ENCODE results near the gene LIME1.

LIME1 gene

DNA sequence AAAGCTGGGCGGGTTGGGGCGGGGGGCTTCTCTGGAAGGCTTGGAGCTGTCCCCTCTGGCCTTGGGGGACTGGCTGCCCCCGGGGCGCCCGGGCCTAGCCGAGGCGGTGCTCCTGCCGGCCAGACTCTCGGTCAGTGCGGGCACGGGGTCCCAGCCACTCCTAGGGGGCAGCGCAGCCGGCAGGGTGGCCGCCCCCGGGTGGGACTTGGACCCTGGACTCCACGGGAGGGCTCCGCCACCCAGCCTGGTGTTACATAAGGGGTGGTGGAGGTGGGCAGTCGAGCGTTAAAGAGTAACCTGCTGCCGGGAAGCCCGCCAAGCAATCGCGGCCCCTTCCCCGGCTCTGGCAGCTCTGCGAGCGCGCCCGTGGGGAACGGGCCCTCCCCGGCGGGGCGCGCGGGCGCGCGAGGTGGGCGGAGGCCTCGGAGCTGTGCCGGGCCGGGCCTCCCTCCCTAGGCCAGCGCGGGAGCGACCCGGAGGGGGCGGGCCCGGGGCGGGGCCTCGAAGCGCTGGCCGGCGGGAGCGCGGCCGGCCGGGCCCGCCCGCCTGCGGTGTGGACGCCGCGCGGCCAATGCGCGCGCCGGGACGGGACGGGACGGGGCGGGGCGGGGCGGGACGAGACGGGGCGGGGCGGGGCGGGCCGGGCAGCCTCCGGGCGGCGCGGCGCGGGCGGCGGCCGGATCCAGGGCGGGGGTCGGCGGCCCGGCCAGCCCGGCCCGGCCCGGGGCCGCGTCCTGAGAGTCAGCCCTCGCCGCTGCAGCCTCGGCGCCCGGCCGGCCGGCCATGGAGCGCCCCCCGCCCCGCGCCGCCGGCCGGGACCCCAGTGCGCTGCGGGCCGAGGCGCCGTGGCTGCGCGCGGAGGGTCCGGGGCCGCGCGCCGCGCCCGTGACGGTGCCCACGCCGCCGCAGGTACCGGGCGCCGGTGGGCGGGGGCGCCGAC lies 2.9 kb downstream of the LIME1 start, which contains the start of gene SLC2A4RG:
SLC2A4RG (plus strand) TSS at position 647 of the 940 bp plus-strand sequence; CDS start at position 784, 137 bp downstream.
- peak; percentile 51 for DNase-seq

DNA sequence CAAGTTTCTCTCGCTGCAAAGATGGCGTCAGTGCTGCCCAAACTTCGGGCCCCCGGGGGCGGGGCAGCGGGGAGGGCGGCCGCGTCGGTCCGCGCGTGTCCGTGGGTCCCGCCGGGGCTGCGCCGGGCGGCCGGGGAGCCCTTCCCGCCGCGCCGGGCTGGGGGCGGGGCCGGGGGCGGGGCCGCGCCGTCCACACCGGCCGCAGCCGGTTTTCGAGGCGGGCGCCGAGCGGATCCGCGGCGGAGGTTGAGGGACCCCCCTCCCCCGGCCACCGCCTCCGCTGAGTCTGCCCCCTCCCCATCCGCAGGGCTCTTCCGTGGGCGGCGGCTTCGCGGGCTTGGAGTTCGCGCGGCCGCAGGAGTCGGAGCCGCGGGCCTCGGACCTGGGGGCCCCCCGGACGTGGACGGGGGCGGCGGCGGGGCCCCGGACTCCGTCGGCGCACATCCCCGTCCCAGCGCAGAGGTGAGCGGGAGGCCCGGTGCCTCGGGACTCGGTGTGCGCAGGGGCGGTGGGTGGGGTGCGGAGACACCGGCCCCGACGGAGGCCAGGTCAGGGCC lies 3.7 kb downstream of the LIME1 start:
- DNase-seq, result peak; percentile 39

DNA sequence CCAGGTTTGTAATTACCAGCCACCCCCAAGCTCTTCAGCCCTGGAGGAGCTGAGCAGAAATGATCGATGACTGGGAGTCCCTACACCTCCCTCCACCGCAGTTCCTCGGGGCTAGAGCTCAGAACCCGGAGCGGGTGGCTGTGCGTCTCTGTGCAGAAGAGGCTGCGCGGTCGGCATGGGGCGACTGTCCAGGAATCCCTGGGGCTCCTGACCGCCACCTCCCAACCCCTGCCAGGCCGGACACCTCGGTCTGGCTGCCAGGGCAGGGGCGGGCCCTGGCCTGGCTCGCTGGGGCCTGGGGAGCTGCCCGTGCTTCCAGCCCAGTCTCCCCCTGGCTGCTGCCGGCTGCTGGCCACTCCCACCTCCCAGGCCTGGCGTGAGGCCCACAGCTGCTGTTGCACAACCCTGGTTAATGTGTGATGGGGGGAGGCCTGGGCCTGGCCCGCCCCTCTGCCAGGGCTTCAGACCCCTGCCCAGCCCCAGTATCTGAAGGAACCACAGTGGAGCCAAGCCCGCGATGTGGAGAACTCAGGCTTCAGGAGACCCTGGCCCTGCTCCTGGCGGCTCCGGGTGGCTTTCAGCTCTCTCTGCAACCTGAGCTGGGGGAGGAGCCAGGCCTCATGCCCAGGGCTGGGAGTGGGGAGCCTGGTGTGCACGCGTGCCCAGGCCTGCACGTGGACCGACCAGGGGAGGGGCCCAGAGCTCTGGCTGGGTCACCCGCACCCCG lies 4.3 kb downstream of the LIME1 start:
- peak; percentile 27 for DNase-seq

DNA sequence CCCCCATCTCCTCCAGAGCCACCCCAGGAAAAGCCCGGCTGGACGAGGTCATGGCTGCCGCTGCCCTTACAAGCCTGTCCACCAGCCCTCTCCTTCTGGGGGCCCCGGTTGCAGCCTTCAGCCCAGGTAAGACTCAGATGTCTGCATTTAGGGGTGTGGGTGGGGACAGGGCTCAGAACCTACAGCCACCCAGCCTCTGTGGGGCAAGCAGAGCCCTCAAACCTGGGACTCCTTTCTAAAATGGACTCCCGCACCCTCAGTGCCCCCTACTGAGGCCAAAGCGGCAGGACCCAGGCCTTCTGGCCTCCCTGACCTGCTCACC lies 4.9 kb downstream of the LIME1 start:
- no peak for DNase-seq

DNA sequence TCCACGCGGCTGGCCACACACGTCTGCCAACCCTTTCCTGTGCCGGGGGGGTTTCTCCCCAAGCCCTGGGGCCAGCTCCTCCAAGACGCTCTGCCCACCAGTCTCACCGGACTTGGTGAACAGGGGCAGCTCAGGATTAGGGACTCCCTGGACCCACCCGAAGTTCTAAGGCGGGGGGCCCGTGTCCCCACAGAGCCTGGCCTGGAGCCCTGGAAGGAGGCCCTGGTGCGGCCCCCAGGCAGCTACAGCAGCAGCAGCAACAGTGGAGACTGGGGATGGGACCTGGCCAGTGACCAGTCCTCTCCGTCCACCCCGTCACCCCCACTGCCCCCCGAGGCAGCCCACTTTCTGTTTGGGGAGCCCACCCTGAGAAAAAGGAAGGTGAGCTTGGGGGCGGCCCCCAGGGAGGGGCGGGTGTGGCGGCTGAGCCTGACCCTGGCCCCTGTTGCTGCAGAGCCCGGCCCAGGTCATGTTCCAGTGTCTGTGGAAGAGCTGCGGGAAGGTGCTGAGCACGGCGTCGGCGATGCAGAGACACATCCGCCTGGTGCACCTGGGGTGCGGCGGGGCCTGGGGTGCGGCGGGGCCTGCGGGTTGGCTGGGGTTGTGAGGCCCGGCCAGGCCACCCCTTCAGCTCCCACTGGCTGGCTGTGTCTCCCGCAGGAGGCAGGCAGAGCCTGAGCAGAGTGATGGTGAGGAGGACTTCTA lies 5.4 kb downstream of the LIME1 start:
- no peak for DNase-seq

DNA sequence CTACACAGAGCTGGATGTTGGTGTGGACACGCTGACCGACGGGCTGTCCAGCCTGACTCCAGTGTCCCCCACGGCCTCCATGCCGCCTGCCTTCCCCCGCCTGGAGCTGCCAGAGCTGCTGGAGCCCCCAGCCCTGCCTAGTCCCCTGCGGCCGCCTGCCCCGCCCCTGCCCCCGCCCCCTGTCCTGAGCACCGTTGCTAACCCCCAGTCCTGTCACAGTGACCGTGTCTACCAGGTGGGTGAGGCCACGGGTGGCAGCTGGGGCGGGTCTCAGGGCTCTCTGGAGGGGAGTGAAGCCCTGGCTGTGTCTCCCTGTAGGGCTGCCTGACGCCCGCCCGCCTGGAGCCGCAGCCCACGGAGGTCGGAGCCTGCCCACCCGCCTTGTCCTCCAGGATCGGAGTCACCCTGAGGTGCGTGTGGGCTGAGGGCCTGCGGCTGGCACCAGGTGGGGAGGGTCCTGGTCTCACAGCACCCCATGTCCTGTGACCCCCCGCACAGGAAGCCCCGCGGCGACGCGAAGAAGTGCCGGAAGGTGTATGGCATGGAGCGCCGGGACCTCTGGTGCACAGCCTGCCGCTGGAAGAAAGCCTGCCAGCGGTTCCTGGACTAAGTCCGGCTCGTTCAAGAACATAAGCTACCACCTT lies 6.0 kb downstream of the LIME1 start:
- no peak for DNase-seq

DNA sequence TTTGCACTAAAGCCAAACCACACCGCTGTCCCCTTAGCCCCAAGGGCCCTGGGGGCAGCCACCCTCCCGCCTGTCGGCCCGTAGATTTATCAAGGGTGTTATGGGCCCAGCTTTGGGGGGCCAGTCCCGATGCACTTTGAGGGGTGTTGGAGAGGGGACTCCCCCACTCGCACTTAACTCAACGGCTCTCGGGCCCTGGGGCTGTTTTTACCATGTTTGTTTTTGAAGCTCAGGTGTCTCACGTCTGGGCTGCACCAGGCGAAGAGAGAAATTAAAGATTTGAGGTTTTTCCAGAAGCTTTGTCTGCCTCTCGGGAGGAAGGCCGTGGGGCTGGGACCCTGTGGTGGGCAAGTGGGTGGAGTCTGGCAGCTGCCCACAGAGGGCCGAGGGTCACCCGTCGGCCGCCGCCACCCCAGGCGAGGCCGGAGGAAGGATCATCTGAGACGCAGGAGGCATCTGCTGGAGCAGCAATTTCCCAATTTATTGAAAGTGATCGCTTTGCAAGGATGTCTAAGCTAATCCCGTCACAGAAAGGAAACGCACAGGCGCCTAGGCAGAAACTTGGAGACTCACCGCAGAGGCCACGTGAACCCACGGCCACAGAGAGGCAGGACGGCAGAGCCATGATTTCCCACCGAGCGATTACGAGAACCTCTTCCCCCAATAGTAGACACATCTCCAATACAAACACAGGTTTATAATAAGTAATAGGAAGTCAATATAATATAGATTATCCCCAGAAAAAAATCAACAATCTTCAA lies 6.9 kb downstream of the LIME1 start:
- no peak for DNase-seq

DNA sequence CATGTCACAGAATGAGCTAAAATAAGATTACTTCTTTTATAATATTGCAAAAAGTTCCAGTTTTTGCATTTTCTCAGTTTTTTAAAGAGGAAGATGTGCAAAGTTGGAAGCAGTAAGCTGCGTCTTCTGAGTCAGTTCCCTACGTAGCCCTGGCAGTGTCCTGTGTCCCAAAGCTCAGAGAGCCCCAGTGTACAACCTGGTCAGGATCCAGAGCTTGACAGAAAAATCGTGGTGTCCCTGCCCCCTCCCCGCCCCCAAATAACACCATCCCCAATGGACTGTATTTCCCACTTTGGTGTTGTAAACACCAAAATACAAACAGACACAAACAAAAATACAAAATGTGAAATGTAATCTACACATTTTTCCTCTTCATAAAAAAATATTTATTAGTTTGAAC lies 7.7 kb downstream of the LIME1 start:
- no peak for DNase-seq

DNA sequence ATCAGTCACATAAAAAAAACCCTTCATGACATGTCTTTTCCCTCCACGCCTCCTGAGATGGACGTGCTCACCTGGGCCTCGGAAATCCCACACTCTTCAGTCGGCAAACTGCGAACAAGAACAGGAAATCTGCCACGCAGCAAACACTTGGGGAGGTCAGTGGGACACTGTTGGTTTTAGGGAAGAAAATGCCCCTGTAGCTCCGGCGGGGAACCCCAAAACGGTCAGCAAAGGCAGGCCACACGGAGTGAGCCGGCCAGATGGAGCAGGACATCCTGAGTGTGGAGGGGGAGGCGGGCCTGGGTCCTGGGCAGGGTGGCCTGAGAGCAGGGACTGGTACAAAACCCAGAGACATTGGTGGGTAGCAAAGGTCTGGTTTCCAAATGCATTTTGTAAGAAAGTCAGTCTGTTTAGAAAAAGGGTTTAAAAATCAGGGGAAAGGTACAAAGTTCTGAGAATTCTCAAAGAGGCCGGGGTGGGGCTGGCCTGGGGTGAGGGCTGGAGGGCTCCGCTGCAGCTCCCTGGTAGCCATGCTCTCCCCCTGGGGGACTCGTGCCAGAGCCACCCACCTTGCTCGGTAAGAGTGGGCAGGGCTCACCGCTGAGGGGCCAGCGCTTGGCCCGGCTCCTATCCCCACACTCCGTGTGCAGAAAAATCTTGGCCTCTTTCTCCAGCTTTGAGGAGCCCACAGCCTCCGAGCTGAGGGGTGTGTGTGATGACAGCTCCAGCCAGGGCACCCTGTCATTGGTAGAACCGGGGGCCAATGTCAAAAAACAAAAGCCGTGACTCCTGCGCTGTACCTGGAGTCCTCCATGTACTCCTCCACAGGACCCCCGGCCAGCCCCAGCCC lies 8.3 kb downstream of the LIME1 start:
- DNase-seq, result no peak

DNA sequence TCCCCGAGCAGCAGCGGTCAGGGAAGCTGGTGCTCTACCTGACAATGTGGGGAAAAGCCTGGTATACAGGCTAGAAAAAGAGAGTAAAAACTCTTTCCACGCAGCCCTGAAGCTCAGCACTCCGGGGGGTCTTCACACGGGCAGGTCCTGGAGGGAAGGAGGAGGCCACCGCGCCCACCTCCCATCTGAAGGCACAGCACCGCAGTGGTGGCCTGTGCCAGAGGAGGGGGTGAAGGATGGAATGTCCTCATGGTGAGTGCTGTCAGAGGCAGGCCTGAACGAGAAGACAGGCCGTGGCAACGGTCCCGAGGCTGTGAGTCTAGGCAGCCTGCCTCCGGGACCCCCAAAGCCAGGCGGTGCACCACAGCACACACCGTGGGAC lies 9.0 kb downstream of the LIME1 start:
- no peak for DNase-seq

DNA sequence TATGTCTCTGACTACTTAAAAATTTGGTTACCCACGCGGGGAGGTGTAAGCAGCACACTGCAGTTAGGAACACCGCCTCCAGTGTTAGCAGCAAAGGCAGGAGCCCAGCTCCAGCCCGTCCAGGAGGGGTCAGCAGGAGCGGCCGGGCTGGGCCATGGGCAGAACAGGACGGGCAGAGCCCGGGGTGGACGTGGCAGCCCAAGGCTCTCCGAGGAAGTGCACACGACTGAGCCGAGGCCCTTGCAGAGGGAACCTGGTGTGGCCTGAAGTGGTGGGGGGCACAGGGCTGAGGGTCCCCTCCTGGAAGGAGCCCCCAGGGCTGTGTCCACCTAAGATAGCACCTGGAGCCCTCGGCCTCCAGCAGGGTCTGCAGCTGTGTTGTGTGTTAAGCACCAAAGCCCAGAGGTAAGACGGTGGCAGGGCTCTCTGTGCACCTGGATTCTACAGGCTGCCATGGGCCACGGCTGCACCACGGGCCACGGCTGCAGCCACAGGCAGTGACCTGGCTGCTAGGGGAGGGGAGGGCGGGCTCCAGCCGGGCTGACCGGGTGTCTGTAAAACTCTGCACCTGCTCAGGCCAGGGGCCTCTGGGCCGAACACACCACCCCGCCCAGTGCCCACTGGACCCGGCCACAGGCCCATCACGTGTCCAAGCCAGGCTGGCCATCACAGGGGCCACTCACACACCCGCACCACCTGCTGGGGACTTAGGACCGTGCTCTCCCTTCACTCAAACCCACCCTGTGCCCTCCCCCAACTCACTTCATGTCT lies 9.7 kb downstream of the LIME1 start:
- no peak for DNase-seq

DNA sequence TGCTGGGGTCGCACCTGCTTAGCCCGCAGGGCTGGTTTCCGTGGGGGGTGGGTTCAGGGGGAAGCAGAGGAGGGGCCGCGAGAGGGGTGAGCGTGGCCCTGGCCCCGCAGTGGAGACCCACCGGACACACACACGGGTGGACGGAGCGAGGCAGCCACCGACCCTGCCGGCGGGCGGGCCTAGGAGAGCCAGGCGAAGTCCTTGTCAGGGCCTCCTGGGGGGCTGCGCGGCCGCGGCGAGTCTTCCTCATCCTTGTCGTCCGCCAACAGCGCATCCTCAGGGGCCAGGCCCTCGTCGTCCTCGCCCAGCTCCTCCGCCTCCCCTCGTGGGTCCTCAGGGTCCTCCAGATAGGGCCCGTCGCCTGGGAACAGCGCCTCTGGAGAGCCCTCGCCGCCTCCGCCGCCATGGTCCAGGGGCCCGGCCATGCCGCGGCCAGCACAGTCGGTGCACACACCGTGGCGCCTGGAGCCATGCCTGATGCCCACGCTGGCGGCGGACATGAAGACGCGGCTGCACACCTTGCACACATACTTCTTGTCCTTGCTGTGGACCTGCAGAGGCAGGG lies 10.4 kb downstream of the LIME1 start:
- no peak for DNase-seq

DNA sequence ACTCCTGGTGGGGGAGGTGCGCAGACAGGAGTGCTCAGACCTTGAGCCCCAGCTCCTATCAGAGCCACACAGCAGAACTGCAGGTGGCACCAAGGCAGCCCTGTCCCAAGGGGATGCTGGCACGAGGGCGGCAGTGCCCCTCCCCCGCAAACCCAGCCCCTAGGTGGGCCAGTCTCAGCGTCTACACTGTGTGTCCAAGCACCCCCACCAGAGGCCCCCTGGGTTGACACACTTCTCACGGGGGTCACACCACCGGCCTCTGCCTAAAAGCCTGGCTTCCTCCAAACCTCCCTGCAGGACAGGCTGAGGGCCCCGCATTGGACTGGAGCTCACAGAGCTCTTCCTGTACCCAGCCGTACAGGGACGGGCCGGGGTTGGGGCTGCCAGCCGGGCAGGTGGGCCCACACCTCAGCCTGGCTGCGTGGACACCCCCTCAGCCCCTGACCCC lies 11.2 kb downstream of the LIME1 start:
- DNase-seq, result no peak

DNA sequence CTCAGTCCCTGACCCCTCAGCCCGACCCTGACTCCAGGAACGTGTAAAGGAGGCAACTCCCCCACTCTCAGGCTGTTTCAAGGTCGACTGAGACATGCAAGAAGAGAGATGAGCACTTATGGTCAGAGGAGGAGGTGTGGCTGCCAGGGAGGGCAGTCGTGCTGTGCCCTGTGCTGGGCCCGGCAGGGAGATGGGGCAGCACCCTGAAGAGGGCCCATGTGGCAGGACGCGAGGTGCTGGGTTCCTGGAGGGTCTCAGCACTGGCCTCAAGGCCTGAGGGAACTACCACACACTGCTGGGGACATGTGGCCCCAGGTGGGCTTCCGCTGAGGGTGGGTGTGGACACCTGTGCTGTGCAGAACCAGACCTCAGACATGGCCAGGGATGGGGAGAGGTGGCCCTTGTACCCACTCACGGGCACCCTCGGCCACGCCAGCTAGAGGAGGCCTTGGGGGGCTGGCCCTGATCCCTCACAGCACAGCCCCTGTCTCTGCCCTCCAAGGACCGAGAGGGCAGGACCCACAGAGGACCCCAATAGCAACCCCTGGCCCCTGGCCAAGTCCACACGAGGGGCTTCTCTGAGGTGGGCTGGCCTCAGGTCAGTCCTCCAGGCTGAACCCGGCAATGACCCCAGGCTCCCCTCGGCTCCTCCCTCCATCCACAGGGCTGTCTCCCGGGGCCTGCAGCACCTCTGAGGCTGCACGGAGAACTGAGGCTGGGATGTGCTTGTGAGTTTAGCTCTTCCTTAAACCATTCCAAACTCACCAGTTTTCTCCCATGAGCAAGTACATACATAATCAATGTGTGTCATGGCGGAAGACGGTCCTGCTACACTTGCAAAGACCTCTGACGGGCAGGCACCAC lies 11.8 kb downstream of the LIME1 start:
- DNase-seq, result no peak

DNA sequence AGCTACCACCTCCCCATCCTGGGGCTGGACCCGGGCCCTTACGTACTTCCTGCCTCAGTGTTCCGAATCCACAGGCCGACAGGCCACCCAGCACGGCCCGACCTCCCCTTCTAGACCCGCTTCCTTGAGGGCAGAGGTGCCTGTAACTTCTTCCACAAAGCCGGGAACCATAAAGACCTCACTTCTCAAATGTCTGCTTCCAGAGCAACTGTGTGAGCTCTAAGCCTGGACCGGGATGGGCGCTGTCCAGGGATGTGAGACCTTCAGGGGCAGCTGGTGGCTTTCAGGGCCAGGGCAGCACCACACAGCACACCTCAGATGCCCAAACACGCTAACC lies 12.4 kb downstream of the LIME1 start:
- no peak for DNase-seq

DNA sequence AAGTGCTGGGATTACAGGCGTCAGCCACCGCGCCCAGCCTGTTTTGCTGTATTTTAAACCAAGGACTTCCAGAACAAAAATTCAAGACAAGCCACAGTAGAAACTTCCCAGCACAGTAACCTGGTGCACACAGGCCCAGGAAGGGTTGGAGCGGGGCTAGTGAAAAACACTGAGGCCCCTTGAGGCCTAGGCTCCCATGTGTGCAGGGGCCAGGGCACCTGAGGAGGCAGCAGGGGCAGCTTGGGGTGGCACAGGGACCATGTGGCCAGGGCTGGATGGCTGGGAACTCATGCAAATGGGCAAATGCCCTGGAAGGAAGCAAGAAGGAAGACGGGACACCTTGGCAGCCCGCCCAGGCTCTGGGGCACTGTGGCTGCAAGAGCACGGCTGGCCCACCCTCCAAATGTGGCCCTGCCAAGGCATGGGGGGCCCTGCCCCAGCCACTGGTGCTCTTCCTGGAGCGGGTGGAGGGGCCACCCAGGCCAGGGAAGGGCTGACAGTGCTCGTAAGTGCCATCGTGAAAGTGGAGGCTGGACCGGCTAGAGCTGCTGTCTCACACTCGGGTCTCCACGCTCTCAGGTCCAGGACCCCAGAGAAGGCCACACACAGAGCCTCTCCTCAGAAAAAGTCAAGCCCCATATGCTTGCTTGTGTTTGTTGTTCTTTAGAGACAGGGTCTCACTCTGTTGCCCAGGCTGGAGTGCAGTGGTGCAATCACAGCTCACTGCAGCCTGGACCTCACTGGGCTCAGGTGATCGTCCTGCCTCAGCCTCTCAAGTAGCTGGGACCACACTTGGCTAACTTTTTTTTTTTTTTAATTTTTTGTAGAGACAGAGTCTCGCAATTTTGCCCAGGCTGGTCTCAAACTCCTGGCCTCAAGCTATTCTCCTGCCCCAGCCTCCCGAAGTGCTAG lies 13.4 kb downstream of the LIME1 start:
- no peak for DNase-seq

DNA sequence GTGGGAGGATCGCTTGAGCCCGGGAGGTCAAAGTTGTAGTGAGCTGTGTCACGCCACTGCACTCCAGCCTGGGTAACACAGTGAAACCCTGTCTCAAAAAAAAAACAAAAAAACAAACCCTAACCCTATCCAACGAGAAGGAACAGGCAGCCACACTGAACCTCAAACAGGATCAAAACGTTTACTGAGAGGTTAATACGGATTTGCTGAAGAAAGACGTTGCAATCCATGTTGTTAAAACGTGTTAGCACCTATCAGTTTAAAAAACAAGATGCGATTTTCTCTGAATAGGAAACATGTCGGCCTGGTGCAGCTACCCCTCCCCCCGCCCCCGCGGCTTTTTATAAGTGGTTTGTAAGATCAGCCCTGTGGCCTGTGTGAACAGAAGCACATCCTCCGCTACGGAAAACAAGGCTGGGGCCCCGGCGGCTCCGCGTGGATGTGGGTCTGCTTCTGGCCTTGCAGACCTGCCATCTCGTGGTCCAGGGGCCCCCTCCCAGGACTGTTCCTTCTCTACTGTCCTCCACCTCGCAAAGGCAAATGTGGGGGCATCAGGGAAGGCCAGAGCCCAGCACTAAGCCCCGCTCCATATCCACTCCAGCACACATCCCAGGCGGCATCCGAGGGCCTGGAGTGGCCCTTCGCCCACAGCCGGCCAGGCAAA lies 14.5 kb downstream of the LIME1 start:
- DNase-seq, result peak; percentile 48
